ENCODE measurements around the gene SPATA24. TPM values are rescaled to one million over a fixed set of nuclear protein-coding genes. Genes with fewer than 3 reads are reported as not detected.

The SPATA24 gene
- total RNA-seq, 1 experiment from 2014 or later = 1.4 TPM

GRCh38 chr5:139413963-139414362, 10.1 kb upstream of the SPATA24 start:
- Histone ChIP-seq H3K79me2 (ENCODE audit: low read length) (no peaks in the 10 kb centered on the region), H3K27me3 (ENCODE audit: low read length) (no peaks in the 10 kb centered on the region), H3F3A (ENCODE audit: low read length, unreplicated experiment) (no peaks in the 10 kb centered on the region), H2AFZ (ENCODE audit: low read length) (no peak overlapping the region), H3K4me1 (ENCODE audit: insufficient read depth, low read length) (no peaks in the 10 kb centered on the region), H3K9ac (ENCODE audit: low read length) (no peak overlapping the region), H3K9me2 (replicated peaks; ENCODE audit: low read length) (no peaks in the 10 kb centered on the region), H3K4me3 (ENCODE audit: low read length) (no peak overlapping the region), H3K4me2 (ENCODE audit: low read length) (no peak overlapping the region), H4K20me1 (ENCODE audit: low read length) (no peaks in the 10 kb centered on the region), H3K9me3 (ENCODE audit: low read length) (no peaks in the 10 kb centered on the region), H3K27ac (ENCODE audit: low read length) (no peak overlapping the region), H3K36me3 (ENCODE audit: low read depth, low read length) (no peaks in the 10 kb centered on the region)
- intact Hi-C loops (cut with micrococcal nuclease) = no loop called here
- CTCF ChIA-PET = no interaction called here
- no peak for ATAC-seq
- no peak for DNase-seq
- BruUV-seq (replicated peaks) = no TSS peak
- POLR2A ChIA-PET (ENCODE audit: unreplicated experiment) = no interaction called here
- TF ChIP-seq EZH2 (IDR thresholded peaks at IDR 0.05; ENCODE audit: low read length, unreplicated experiment) = no peak
- TF ChIP-seq CTCF (conservative IDR thresholded peaks at IDR 0.05; ENCODE audit: low read depth, low read length) = no peak
- no peak for TF ChIP-seq EZH2phosphoT487 (IDR thresholded peaks at IDR 0.05; ENCODE audit: borderline replicate concordance, low read length)

- no peaks in the 10 kb centered on the region for H3K27me3 ChIP-seq (ENCODE audit: low read length)
- H2AFZ ChIP-seq (ENCODE audit: low read length) = no peak overlapping the region
- TF ChIP-seq EZH2 (IDR thresholded peaks at IDR 0.05; ENCODE audit: low read length, unreplicated experiment) = no peak
- no peak for TF ChIP-seq CTCF (conservative IDR thresholded peaks at IDR 0.05; ENCODE audit: low read depth, low read length)
- TF ChIP-seq EZH2phosphoT487 (IDR thresholded peaks at IDR 0.05; ENCODE audit: borderline replicate concordance, low read length) = no peak
- H3K27ac ChIP-seq (ENCODE audit: low read length) = no peak overlapping the region
- no peaks in the 10 kb centered on the region for H4K20me1 ChIP-seq (ENCODE audit: low read length)
- ChIA-PET CTCF (no interaction called here), POLR2A (ENCODE audit: unreplicated experiment) (no interaction called here)
- no peaks in the 10 kb centered on the region for H3K4me1 ChIP-seq (ENCODE audit: insufficient read depth, low read length)
- no peak overlapping the region for H3K9ac ChIP-seq (ENCODE audit: low read length)
- no peak overlapping the region for H3K4me2 ChIP-seq (ENCODE audit: low read length)
- intact Hi-C loops (cut with micrococcal nuclease) = no loop called here
- no peaks in the 10 kb centered on the region for H3K9me2 ChIP-seq (replicated peaks; ENCODE audit: low read length)
- H3K36me3 ChIP-seq (ENCODE audit: low read depth, low read length) = no peaks in the 10 kb centered on the region
- no TSS peak for BruUV-seq (replicated peaks)
- no peaks in the 10 kb centered on the region for H3K79me2 ChIP-seq (ENCODE audit: low read length)
- H3K4me3 ChIP-seq (ENCODE audit: low read length) = no peak overlapping the region
- no peak for ATAC-seq
- DNase-seq = no peak
- no peaks in the 10 kb centered on the region for H3K9me3 ChIP-seq (ENCODE audit: low read length)
- H3F3A ChIP-seq (ENCODE audit: low read length, unreplicated experiment) = no peaks in the 10 kb centered on the region
Observed at GRCh38 chr5:139413153-139413552, 9.3 kb upstream of the SPATA24 start.

GRCh38 chr5:139410993-139411828, 7.3 kb upstream of the SPATA24 start:
- ChIA-PET CTCF (no interaction called here), POLR2A (ENCODE audit: unreplicated experiment) (interaction anchor here (0.5 kb wide), 1 partner anchor 28 kb away, joined by 3 read pairs; the partner anchor contains the start of gene DNAJC18)
- Histone ChIP-seq H3K9ac (ENCODE audit: low read length) (no peak overlapping the region), H3K4me1 (ENCODE audit: insufficient read depth, low read length) (no peaks in the 10 kb centered on the region), H3K4me3 (ENCODE audit: low read length) (no peak overlapping the region), H3K27me3 (ENCODE audit: low read length) (no peaks in the 10 kb centered on the region), H3K4me2 (ENCODE audit: low read length) (no peak overlapping the region), H3K79me2 (ENCODE audit: low read length) (no peaks in the 10 kb centered on the region), H3F3A (ENCODE audit: low read length, unreplicated experiment) (no peaks in the 10 kb centered on the region), H2AFZ (ENCODE audit: low read length) (no peak overlapping the region), H4K20me1 (ENCODE audit: low read length) (no peaks in the 10 kb centered on the region), H3K36me3 (ENCODE audit: low read depth, low read length) (no peaks in the 10 kb centered on the region), H3K27ac (ENCODE audit: low read length) (no peak overlapping the region), H3K9me2 (replicated peaks; ENCODE audit: low read length) (no peaks in the 10 kb centered on the region), H3K9me3 (ENCODE audit: low read length) (no peaks in the 10 kb centered on the region)
- no TSS peak for BruUV-seq (replicated peaks)
- TF ChIP-seq EZH2phosphoT487 (IDR thresholded peaks at IDR 0.05; ENCODE audit: borderline replicate concordance, low read length) (no peak), CTCF (conservative IDR thresholded peaks at IDR 0.05; ENCODE audit: low read depth, low read length) (no peak), EZH2 (IDR thresholded peaks at IDR 0.05; ENCODE audit: low read length, unreplicated experiment) (no peak)
- ATAC-seq (no peak), DNase-seq (no peak)
- intact Hi-C loops (cut with micrococcal nuclease) = no loop called here
